T-helper 2 cell treated with Interferon-gamma antibody and Interleukin-4, amounts not matched to agents 5 μg/mL and 100 μg/mL, for 36 hours (primary cell): ENCODE data around the gene ARHGAP45.

Experiments used
- DNase-seq: peaks from one replicate; pipeline ENCODE4 v3.0.0; 2021; ENCODE audit warnings: low spot score
- H3K27ac Mint-ChIP-seq: one replicate; pipeline ENCODE4 v1.8.0; 2021; ENCODE audit warnings: mild to moderate bottlenecking, mixed read lengths
- H3K27me3 Mint-ChIP-seq: one replicate; pipeline ENCODE4 v1.8.0; 2021; ENCODE audit warnings: low read depth, mixed read lengths
- H3K36me3 Mint-ChIP-seq: one replicate; pipeline ENCODE4 v1.8.0; 2021; ENCODE audit warnings: low read depth, mixed read lengths
- H3K4me1 Mint-ChIP-seq: one replicate; pipeline ENCODE4 v1.8.0; 2021; ENCODE audit warnings: low read depth, mixed read lengths
- H3K4me3 Mint-ChIP-seq: one replicate; pipeline ENCODE4 v1.8.0; 2022; ENCODE audit warnings: mild to moderate bottlenecking, moderate library complexity, mixed read lengths
- H3K9me3 Mint-ChIP-seq: one replicate; pipeline ENCODE4 v1.8.0; 2021; ENCODE audit warnings: mixed read lengths

Gene ARHGAP45

GRCh38 chr19:1089891-1090290 lies 22.9 kb downstream of the ARHGAP45 start:
- no peaks in the 10 kb centered on the region for H3K27me3 Mint-ChIP-seq
- peak overlapping the region; percentile 20 for H3K27ac Mint-ChIP-seq
- peaks cover 36% of the 10 kb centered on the region for H3K36me3 Mint-ChIP-seq
- DNase-seq = no peak
- no peaks in the 10 kb centered on the region for H3K9me3 Mint-ChIP-seq
- H3K4me1 Mint-ChIP-seq = peaks cover 24% of the 10 kb centered on the region
- H3K4me3 Mint-ChIP-seq = no peak overlapping the region

DNA sequence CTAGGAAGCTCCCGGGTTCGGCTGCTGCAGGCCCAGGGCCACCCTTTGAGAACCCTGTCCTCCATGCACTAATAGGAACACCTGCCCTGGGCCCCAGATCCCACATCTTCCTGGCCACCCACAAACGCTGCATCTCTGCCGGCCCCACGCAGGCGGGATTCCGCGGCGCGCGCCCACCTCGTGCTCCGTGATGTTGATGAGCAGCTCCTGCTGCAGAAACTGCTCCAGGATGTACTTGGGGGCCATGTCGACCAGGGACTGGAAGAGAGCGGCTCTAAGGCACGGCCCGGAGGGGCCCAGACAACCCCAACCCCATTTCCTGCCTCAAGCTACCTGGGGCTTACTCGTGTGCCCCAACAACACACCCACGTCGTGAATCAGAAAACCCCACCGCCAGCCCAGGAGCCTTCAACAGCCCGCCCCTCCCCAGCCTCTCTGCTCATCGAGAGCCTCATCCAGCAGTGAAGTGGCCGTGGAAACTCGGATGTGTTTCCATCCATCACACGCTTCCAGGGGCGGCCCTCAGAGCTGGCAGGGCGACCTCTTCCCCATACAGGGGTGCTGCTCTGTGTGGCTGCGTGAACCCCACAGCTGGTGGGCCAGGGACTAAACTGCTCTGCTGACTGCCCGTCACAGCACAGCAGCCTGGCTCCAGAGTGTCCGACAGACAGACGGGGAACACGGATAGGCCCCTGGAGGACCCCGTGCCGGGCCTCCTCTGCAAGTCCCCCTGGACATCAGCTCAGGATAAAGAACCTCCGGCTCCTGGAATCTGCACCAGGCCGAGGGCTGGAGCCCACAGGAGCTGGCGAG lies 24.0 kb downstream of the ARHGAP45 start:
- no peaks in the 10 kb centered on the region for H3K27me3 Mint-ChIP-seq
- no peak overlapping the region for H3K4me3 Mint-ChIP-seq
- no peaks in the 10 kb centered on the region for H3K9me3 Mint-ChIP-seq
- peaks cover 31% of the 10 kb centered on the region for H3K36me3 Mint-ChIP-seq
- peaks cover 26% of the 10 kb centered on the region for H3K4me1 Mint-ChIP-seq
- H3K27ac Mint-ChIP-seq = no peak overlapping the region
- no peak for DNase-seq

DNA sequence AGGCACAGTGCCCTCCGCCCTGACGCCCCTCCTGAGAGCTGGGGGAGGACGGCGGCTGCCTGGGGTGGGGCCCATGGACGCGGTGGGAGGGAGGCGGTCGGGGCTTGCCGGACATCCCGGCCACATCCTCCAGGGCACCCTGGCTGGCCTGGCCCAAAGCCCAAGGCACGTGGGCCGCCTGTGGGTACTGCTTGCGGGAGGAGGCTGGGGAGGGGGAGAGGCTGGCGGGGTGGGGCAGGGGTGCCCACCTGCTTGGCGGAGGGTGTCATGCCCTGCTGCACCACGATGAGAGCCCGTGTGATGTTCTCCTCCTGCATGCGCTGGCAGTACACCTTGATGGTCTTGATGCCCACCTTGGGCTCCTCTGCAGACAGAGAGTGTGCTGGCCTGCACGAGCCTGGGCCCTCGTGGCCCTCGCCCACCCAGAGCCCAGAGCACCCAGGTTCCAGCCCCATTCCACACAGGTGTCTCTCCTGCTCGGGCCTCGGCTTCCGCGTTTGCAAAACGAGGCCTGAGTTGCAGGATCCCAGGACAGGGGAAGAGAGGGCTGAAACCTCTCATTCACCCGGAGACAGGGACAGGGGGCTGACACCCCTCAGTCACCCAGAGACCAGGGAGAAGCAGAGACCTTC lies 24.7 kb downstream of the ARHGAP45 start:
- H3K9me3 Mint-ChIP-seq = no peaks in the 10 kb centered on the region
- H3K4me1 Mint-ChIP-seq = peaks cover 24% of the 10 kb centered on the region
- H3K36me3 Mint-ChIP-seq = peaks cover 25% of the 10 kb centered on the region
- H3K27ac Mint-ChIP-seq = no peak overlapping the region
- no peaks in the 10 kb centered on the region for H3K27me3 Mint-ChIP-seq
- H3K4me3 Mint-ChIP-seq = no peak overlapping the region
- no peak for DNase-seq

GRCh38 chr19:1093330-1093729 lies 26.4 kb downstream of the ARHGAP45 start:
- H3K27ac Mint-ChIP-seq = peak overlapping the region; percentile 72
- H3K4me1 Mint-ChIP-seq = peaks cover 22% of the 10 kb centered on the region
- H3K36me3 Mint-ChIP-seq = peaks cover 17% of the 10 kb centered on the region
- H3K27me3 Mint-ChIP-seq = no peaks in the 10 kb centered on the region
- H3K4me3 Mint-ChIP-seq = peak overlapping the region; percentile 92
- H3K9me3 Mint-ChIP-seq = no peaks in the 10 kb centered on the region
- no peak for DNase-seq

DNA sequence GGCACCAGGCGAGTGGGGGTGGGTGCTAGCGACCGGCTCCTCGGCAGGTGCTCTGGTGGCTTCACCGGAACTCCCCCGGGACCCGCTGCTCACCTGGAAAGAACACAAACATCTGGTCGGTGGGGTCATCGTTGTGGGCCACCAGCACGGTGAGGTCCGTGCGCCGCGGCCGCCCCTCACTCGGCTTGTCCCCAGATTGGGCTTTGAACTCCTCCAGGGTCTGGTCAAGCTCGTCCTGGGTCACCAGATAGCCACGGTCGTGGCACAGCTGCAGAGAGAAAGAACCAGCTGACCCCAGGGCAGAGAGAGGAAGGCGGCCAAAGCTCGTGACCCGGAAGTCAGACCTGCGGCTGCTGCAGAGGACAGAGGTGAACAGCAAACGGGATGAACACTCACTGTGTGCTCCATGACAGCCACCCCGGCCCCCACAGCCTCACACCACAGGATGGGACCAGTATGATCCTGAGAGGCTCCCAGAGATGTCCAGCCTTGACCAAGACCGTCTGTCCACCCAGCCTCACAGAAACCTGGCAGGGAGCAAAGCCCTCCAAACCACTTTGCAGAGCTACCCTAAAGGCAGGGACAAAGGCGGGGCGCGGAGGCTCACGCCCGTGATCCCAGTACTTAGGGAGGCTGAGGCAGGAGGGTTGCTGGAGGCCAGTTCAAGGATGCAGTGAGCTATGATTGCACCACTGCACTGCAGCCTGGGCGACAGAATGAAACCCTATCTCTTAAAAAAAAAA lies 27.0 kb downstream of the ARHGAP45 start:
- peak overlapping the region; percentile 75 for H3K27ac Mint-ChIP-seq
- peaks cover 18% of the 10 kb centered on the region for H3K36me3 Mint-ChIP-seq
- H3K27me3 Mint-ChIP-seq = no peaks in the 10 kb centered on the region
- no peaks in the 10 kb centered on the region for H3K9me3 Mint-ChIP-seq
- H3K4me3 Mint-ChIP-seq = peak overlapping the region; percentile 92
- H3K4me1 Mint-ChIP-seq = peaks cover 25% of the 10 kb centered on the region
- DNase-seq = no peak

DNA sequence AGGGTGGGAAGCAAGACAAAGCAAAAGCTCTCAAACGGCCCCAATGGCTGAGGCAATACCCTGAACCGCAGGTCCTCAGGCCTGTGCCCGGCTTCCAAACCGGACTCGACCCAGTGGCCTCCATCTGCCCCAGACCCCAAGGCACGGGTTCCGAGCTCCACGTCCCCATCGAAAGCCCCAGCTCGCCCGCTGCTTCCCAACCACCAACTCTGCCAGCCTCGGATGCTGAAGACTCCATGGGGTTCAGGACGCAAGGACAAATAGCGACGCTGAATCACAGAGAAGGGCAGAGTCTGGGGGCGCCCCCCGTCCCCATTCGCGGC lies 27.6 kb downstream of the ARHGAP45 start:
- Mint-ChIP-seq H3K36me3 (peaks cover 18% of the 10 kb centered on the region), H3K27ac (peak overlapping the region; percentile 75), H3K4me3 (peak overlapping the region; percentile 92), H3K27me3 (no peaks in the 10 kb centered on the region), H3K9me3 (peaks cover 1% of the 10 kb centered on the region), H3K4me1 (peaks cover 26% of the 10 kb centered on the region)
- DNase-seq = no peak

GRCh38 chr19:1094978-1095701 lies 28.2 kb downstream of the ARHGAP45 start, which contains the start of gene POLR2E:
Gene POLR2E, minus strand, starts transcription at chr19:1095375. Its CDS starts 60 bp downstream, at chr19:1095315.
- Mint-ChIP-seq H3K4me3 (peak within 1 kb of the TSS; percentile 92), H3K36me3 (peaks cover 21% of the 10 kb centered on the region), H3K9me3 (peaks cover 6% of the 10 kb centered on the region), H3K4me1 (peaks cover 28% of the 10 kb centered on the region), H3K27ac (peak within 1 kb of the TSS; percentile 88), H3K27me3 (no peaks in the 10 kb centered on the region)
- peak; percentile 97 for DNase-seq

GRCh38 chr19:1097810-1098176 lies 30.8 kb downstream of the ARHGAP45 start:
- Mint-ChIP-seq H3K9me3 (peaks cover 6% of the 10 kb centered on the region), H3K4me3 (no peak overlapping the region), H3K27me3 (no peaks in the 10 kb centered on the region), H3K36me3 (peaks cover 17% of the 10 kb centered on the region), H3K4me1 (peaks cover 39% of the 10 kb centered on the region), H3K27ac (peak overlapping the region; percentile 58)
- DNase-seq = no peak

DNA sequence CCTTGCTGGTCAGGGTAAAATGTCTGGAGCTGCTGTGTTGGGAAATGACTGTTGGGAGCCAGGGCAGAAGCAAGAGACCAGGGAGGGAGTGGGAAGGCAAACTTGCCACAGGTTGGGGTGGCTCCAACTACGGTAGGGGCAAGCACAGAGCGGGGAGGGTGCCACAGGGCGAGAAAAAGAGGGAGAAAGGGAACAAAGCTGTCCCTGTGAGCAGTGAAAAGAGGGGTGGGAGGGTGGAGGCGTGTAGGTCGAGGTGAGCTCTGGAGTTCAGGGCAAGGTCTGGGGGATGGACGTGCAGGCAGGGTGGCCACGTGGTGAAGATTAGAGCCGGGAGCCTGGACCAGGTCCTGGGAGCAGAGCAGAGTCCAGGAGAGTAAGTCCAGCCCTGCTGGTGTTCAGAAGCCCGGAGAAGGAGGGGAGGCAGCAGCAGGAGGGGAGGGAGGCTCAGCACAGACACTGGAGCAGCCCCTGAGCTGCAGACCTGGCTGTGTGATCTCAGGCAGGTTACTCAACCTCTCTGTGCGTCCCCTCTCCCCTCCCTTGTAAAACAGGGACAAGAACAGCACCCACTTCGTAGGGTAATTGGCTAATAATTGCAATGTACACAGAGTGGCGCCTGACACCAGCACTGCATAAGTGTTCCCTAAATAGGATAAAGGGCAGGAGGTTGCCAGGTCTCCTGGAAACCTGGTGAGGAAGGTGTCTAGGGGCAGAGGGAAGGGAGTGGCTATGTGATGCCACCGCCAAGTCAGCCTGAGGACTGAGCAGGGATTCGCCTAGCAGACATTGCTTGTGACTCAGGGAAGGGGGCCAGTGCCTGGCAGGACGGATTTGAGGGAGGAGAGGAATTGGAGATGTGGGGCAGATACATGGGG lies 31.4 kb downstream of the ARHGAP45 start:
- DNase-seq = no peak
- Mint-ChIP-seq H3K4me1 (peaks cover 40% of the 10 kb centered on the region), H3K36me3 (peaks cover 11% of the 10 kb centered on the region), H3K9me3 (peaks cover 6% of the 10 kb centered on the region), H3K4me3 (peak overlapping the region; percentile 9), H3K27ac (peak overlapping the region; percentile 58), H3K27me3 (no peaks in the 10 kb centered on the region)

GRCh38 chr19:1101337-1101698 lies 34.4 kb downstream of the ARHGAP45 start:
- Mint-ChIP-seq H3K4me3 (peak overlapping the region; percentile 54), H3K36me3 (peaks cover 6% of the 10 kb centered on the region), H3K27me3 (no peaks in the 10 kb centered on the region), H3K9me3 (peaks cover 6% of the 10 kb centered on the region), H3K27ac (peak overlapping the region; percentile 78), H3K4me1 (peaks cover 29% of the 10 kb centered on the region)
- no peak for DNase-seq

DNA sequence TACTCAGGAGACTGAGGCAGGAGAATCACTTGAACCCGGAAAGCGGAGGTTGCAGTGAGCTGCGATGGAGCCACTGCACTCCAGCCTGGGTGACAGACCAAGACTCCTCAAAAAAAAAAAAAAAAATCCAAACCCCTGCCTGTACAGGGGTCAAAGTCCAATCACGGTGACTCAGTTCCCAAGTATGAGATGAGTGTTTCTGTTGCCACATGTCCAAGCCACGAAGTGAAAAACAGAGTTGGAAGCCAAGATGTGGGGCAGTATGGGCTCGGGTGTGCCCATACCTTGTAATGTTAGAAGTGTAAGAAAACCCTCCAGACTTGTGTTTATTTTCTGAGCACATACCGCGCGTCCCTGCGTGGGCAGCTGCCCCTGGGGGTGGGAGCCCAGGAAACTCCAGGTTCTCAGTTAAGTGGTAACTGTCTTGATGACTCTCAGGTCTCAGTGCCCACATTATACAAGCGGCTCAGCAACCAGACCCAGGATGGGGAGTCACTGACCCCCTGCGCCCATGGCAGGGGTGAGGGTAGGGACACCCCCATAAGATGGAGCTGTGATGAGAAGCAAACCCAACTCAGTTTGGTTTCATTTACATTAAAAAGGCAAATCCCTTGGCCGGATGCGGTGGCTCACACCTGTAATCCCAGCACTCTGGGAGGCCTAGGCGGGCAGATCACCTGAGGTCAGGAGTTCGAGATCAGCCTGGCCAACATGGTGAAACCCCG lies 35.6 kb downstream of the ARHGAP45 start:
- H3K27me3 Mint-ChIP-seq = no peaks in the 10 kb centered on the region
- H3K27ac Mint-ChIP-seq = peak overlapping the region; percentile 75
- H3K4me3 Mint-ChIP-seq = peak overlapping the region; percentile 63
- peaks cover 7% of the 10 kb centered on the region for H3K36me3 Mint-ChIP-seq
- DNase-seq = peak; percentile 88
- peaks cover 6% of the 10 kb centered on the region for H3K9me3 Mint-ChIP-seq
- peaks cover 29% of the 10 kb centered on the region for H3K4me1 Mint-ChIP-seq

DNA sequence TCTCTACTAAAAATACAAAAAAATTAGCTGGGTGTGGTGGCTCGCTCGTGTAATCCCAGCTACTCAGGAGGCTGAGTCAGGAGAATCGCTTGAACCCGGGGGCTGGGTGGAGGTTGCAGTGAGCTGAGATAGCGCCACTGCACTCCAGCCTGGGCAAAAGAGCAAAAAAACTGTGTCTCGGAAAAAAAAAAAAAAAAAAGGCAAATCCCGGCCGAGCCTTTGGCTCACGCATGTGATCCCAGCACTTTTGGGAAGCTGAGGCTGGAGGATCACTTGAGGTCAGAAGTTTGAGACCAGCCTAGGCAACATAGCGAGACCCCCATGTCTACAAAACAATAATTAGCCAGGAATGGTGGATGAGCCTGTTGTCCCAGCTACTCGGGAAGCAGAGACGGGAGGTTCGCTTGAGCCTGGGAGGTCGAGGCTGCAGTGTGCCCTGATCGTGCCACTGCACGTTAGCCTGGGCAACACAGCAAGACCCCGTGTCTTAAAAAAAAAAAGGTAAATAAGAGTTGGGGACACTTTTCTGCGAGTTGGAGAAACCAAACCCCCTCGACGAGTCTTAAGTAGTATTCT lies 36.3 kb downstream of the ARHGAP45 start:
- H3K4me1 Mint-ChIP-seq = peaks cover 24% of the 10 kb centered on the region
- DNase-seq = no peak
- peaks cover 6% of the 10 kb centered on the region for H3K9me3 Mint-ChIP-seq
- H3K36me3 Mint-ChIP-seq = peaks cover 7% of the 10 kb centered on the region
- H3K4me3 Mint-ChIP-seq = peak overlapping the region; percentile 63
- no peaks in the 10 kb centered on the region for H3K27me3 Mint-ChIP-seq
- H3K27ac Mint-ChIP-seq = peak overlapping the region; percentile 75
